H1 (cell line): ENCODE data around the gene AGBL1. TPM values are rescaled to one million over a fixed set of nuclear protein-coding genes. Genes with fewer than 3 reads are reported as not detected.

Experiments used
- CTCF ChIA-PET: fragments of 300-600 bp; sonication (Branson Sonifier 250); formaldehyde crosslinking; loops from one replicate; lab custom pipeline; 2021; ENCODE audit not compliant: partially characterized antibody; lab: Charles Lee
- POLR2A ChIA-PET: fragments of 300-600 bp; sonication (Branson Sonifier 250); formaldehyde crosslinking; loops from one replicate; lab custom pipeline; 2021; ENCODE audit warnings: inconsistent platforms; ENCODE audit not compliant: partially characterized antibody; lab: Charles Lee
- DNase-seq, 2 experiments: peaks; one replicate each; pipeline versions ENCODE4 v3.0.0 to v3.0.0-alpha.2; 2010 to 2022; ENCODE audit warnings: low spot score in 2 of 2, low read depth in 1 of 2, mixed read lengths in 1 of 2
- FAIRE-seq: peaks from 2 replicates; lab custom pipeline; 2011; peaks lifted over from hg19 to GRCh38; lab: Jason Lieb, UNC
- H2AFZ ChIP-seq: 2 replicates; pipeline ENCODE4 v1.8.1; 2012; ENCODE audit warnings: low read length, inconsistent platforms
- H2AK5ac ChIP-seq: 2 replicates; pipeline ENCODE4 v1.6.1; 2013; ENCODE audit warnings: low read depth, low read length
- H2BK120ac ChIP-seq: replicated peaks from 2 replicates; pipeline ENCODE3; 2013; ENCODE audit warnings: low read depth, low read length, inconsistent platforms
- H2BK12ac ChIP-seq: 2 replicates; pipeline ENCODE4 v1.6.1; 2013; ENCODE audit warnings: low read depth, low read length
- H2BK15ac ChIP-seq: 2 replicates; pipeline ENCODE4 v1.6.1; 2013; ENCODE audit warnings: low read length
- H2BK20ac ChIP-seq: 2 replicates; pipeline ENCODE4 v1.6.1; 2013; ENCODE audit warnings: low read length
- H2BK5ac ChIP-seq: 2 replicates; pipeline ENCODE4 v1.6.1; 2013; ENCODE audit warnings: low read depth, low read length
- H3K14ac ChIP-seq: 2 replicates; pipeline ENCODE4 v1.6.1; 2013; ENCODE audit warnings: inconsistent platforms; ENCODE audit not compliant: insufficient read length
- H3K18ac ChIP-seq: 2 replicates; pipeline ENCODE4 v1.6.1; 2013; ENCODE audit warnings: low read length; ENCODE audit errors: extremely low read depth
- H3K23ac ChIP-seq: 2 replicates; pipeline ENCODE4 v1.6.1; 2013; ENCODE audit warnings: inconsistent platforms; ENCODE audit not compliant: insufficient read length
- H3K23me2 ChIP-seq: 2 replicates; pipeline ENCODE4 v1.6.1; 2013; ENCODE audit warnings: low read depth, low read length
- H3K27ac ChIP-seq: 2 replicates; pipeline ENCODE4 v1.6.1; 2011; ENCODE audit warnings: low read depth, low read length, inconsistent platforms
- H3K27me3 ChIP-seq, 4 experiments: replicated peaks in 1 of 4; 1 replicate in 1 of 4; 2 replicates in 3 of 4; pipeline versions ENCODE4 v1.6.1 to v1.8.1; 2011 to 2013; ENCODE audit warnings: low read length in 3 of 4, mild to moderate bottlenecking in 3 of 4, inconsistent platforms in 2 of 4, mixed read lengths in 2 of 4, moderate library complexity in 1 of 4; ENCODE audit not compliant: control insufficient read depth in 3 of 4, insufficient read depth in 3 of 4; ENCODE audit errors: extremely low read depth in 1 of 4
- H3K36me3 ChIP-seq, 4 experiments: 2 replicates each; pipeline versions ENCODE4 v1.6.1 to v1.8.1; 2011 to 2013; ENCODE audit warnings: mild to moderate bottlenecking in 4 of 4, low read length in 3 of 4, moderate library complexity in 2 of 4, control low read depth in 1 of 4, inconsistent platforms in 1 of 4; ENCODE audit not compliant: insufficient read depth in 4 of 4, control insufficient read depth in 2 of 4
- H3K4ac ChIP-seq: replicated peaks from 2 replicates; pipeline ENCODE3; 2013; ENCODE audit warnings: low read length, low read depth, mixed read lengths, inconsistent platforms; ENCODE audit not compliant: insufficient read length
- H3K4me1 ChIP-seq, 4 experiments: replicated peaks in 1 of 4; 1 replicate in 1 of 4; 2 replicates in 3 of 4; pipeline versions ENCODE4 v1.6.1 to v1.8.1; 2011 to 2013; ENCODE audit warnings: low read length in 3 of 4, inconsistent platforms in 2 of 4, mixed read lengths in 1 of 4; ENCODE audit not compliant: insufficient read depth in 4 of 4, control insufficient read depth in 3 of 4
- H3K4me2 ChIP-seq, 2 experiments: 2 replicates each; pipeline versions ENCODE4 v1.6.1 to v1.8.1; 2011 to 2013; ENCODE audit warnings: low read depth in 2 of 2, low read length in 2 of 2, control low read depth in 1 of 2, inconsistent platforms in 1 of 2, mild to moderate bottlenecking in 1 of 2; ENCODE audit not compliant: insufficient read depth in 1 of 2
- H3K4me3 ChIP-seq, 4 experiments: fragments of 200-600, 300-600 bp in 1 of 4; sonication (generic), shearing (Covaris generic), sonication (Bioruptor Twin) in 1 of 4; 2 replicates each; pipeline versions ENCODE4 v1.5.1 to v1.8.1; 2011 to 2016; ENCODE audit warnings: low read length in 4 of 4, low read depth in 3 of 4, control low read depth in 2 of 4, inconsistent platforms in 2 of 4, mild to moderate bottlenecking in 2 of 4, mixed read lengths in 1 of 4, moderate library complexity in 1 of 4; ENCODE audit not compliant: insufficient read depth in 2 of 4; ENCODE audit errors: extremely low read depth in 1 of 4
- H3K56ac ChIP-seq: replicated peaks from 2 replicates; pipeline ENCODE3; 2013; ENCODE audit warnings: low read depth, mild to moderate bottlenecking, mixed read lengths, low read length, inconsistent platforms; ENCODE audit not compliant: insufficient read length
- H3K79me1 ChIP-seq: 2 replicates; pipeline ENCODE4 v1.6.1; 2013; ENCODE audit warnings: low read depth, low read length, control low read depth
- H3K79me2 ChIP-seq, 2 experiments: 2 replicates each; pipeline versions ENCODE4 v1.6.1 to v1.8.1; 2012 to 2013; ENCODE audit warnings: low read length in 2 of 2, mild to moderate bottlenecking in 2 of 2, inconsistent platforms in 1 of 2; ENCODE audit not compliant: insufficient read depth in 2 of 2, control insufficient read depth in 1 of 2
- H3K9ac ChIP-seq, 4 experiments: replicated peaks in 1 of 4; 1 replicate in 1 of 4; 2 replicates in 3 of 4; pipeline versions ENCODE4 v1.6.1 to v1.8.1; 2011 to 2013; ENCODE audit warnings: low read depth in 3 of 4, low read length in 3 of 4, control low read depth in 2 of 4, mild to moderate bottlenecking in 2 of 4, moderate library complexity in 2 of 4, inconsistent platforms in 1 of 4; ENCODE audit errors: extremely low read depth in 1 of 4
- H3K9me3 ChIP-seq, 2 experiments: 2 replicates each; pipeline versions ENCODE4 v1.6.1 to v1.8.1; 2012 to 2013; ENCODE audit warnings: mild to moderate bottlenecking in 2 of 2, moderate library complexity in 2 of 2, control low read depth in 1 of 2, inconsistent platforms in 1 of 2, low read depth in 1 of 2, low read length in 1 of 2, mixed read lengths in 1 of 2; ENCODE audit not compliant: insufficient read depth in 2 of 2
- H4K20me1 ChIP-seq, 2 experiments: replicated peaks in 1 of 2; 2 replicates each; pipeline versions ENCODE3 to v1.8.1; 2011 to 2013; ENCODE audit warnings: inconsistent platforms in 2 of 2, low read length in 2 of 2, mild to moderate bottlenecking in 1 of 2; ENCODE audit not compliant: insufficient read depth in 2 of 2, control insufficient read depth in 1 of 2
- H4K5ac ChIP-seq: 2 replicates; pipeline ENCODE4 v1.6.1; 2013; ENCODE audit warnings: low read length, low read depth, mixed read lengths, inconsistent platforms; ENCODE audit not compliant: insufficient read length
- H4K8ac ChIP-seq: 2 replicates; pipeline ENCODE4 v1.8.0; 2013; ENCODE audit warnings: mild to moderate bottlenecking, moderate library complexity, low read length, inconsistent platforms; ENCODE audit not compliant: insufficient read depth; ENCODE audit errors: extremely low read depth
- H4K91ac ChIP-seq: replicated peaks from 2 replicates; pipeline ENCODE3; 2013; ENCODE audit warnings: low read length, mixed read lengths, inconsistent platforms; ENCODE audit not compliant: insufficient read length
- EZH2 ChIP-seq: fragments of 200-600 bp; sonication (generic); IDR thresholded peaks from 2 replicates; pipeline ENCODE4 v1.7.1; 2012; ENCODE audit warnings: low read depth, mild to moderate bottlenecking, moderate library complexity, low read length, inconsistent platforms; ENCODE audit not compliant: severe bottlenecking
- GABPA ChIP-seq: IDR thresholded peaks from 2 replicates; pipeline ENCODE4 v1.6.1; 2011; ENCODE audit warnings: mild to moderate bottlenecking, low read length, moderate library complexity, borderline replicate concordance; ENCODE audit not compliant: insufficient read depth
- GTF2F1 ChIP-seq: IDR thresholded peaks from 2 replicates; pipeline ENCODE4 v1.6.1; 2012; ENCODE audit warnings: low read depth, low read length, improper control_type of control experiment, borderline replicate concordance
- KDM5A ChIP-seq: fragments of 200-600 bp; IDR thresholded peaks from 2 replicates; pipeline ENCODE4 v1.7.1; 2012; ENCODE audit warnings: mild to moderate bottlenecking, low read length, inconsistent platforms, mixed read lengths
- NRF1 ChIP-seq: IDR thresholded peaks from 2 replicates; pipeline ENCODE4 v1.6.1; 2011; ENCODE audit warnings: mild to moderate bottlenecking, low read depth, low read length, improper control_type of control experiment
- PHF8 ChIP-seq: fragments of 200-600 bp; sonication (generic); conservative IDR thresholded peaks from 2 replicates; pipeline ENCODE4 v1.7.1; 2012; ENCODE audit warnings: low read depth, mild to moderate bottlenecking, inconsistent platforms, low read length, moderate library complexity
- POU5F1 ChIP-seq: IDR thresholded peaks from 2 replicates; pipeline ENCODE4 v1.6.1; 2011; ENCODE audit warnings: low read depth, mild to moderate bottlenecking, low read length, moderate library complexity
- RAD21 ChIP-seq, 2 experiments: IDR thresholded peaks in 1 of 2; conservative IDR thresholded peaks in 1 of 2; 2 replicates each; pipeline ENCODE4 v1.6.1; 2011; ENCODE audit warnings: low read depth in 2 of 2, low read length in 2 of 2, improper control_type of control experiment in 1 of 2, inconsistent platforms in 1 of 2, mild to moderate bottlenecking in 1 of 2, moderate library complexity in 1 of 2
- RBBP5 ChIP-seq: IDR thresholded peaks from 2 replicates; pipeline ENCODE4 v1.7.1; 2012; ENCODE audit warnings: low read depth, mild to moderate bottlenecking, inconsistent platforms, low read length, moderate library complexity, borderline replicate concordance
- SIX5 ChIP-seq: IDR thresholded peaks from 2 replicates; pipeline ENCODE4 v1.6.1; 2011; ENCODE audit warnings: mild to moderate bottlenecking, low read depth, low read length
- SP1 ChIP-seq: IDR thresholded peaks from 2 replicates; pipeline ENCODE4 v1.6.1; 2011; ENCODE audit warnings: low read depth, low read length
- WGBS, 2 experiments: shearing (Covaris generic) in 1 of 2; methylation state at CpG; one replicate each; pipeline versions ENCODE4 v1.1.6 to v1.1.7; 2013 to 2015; ENCODE audit warnings: low lambda C conversion rate in 2 of 2, mixed read lengths in 2 of 2, inconsistent platforms in 1 of 2, low coverage in 1 of 2, missing lambda C conversion rate in 1 of 2; ENCODE audit not compliant: insufficient replicate concordance in 2 of 2, insufficient coverage in 1 of 2, insufficient read length in 1 of 2; ENCODE audit errors: extremely low coverage in 1 of 2, missing lambda C conversion rate in 1 of 2; 5-methylcytosine and 5-hydroxymethylcytosine counted together
- polyA plus RNA-seq, 7 experiments: library from polyadenylated mRNA; depleted of rRNA in 3 of 7; stranded (reverse) in 5 of 7; unstranded in 2 of 7; fragments of >200 nt in 5 of 7; fragments of 200-250 nt in 2 of 7; gene quantifications; 1 replicate in 5 of 7; 2 replicates in 1 of 7; 4 replicates in 1 of 7; pipeline versions ENCODE4 v1.2.1 to v1.2.3, GENCODE V29; 2011 to 2013; ENCODE audit warnings: missing spikeins in 2 of 7, mixed read lengths in 2 of 7
- total RNA-seq: library from RNA; stranded (reverse); fragmentation: NEBNext Ultra II Directional; extraction: Animal tissue kit (Norgen Biotek cat#: 25700); gene quantifications from 2 replicates; pipeline ENCODE4 v1.2.1, GENCODE V29; 2021

Gene AGBL1
- total and polyA plus RNA-seq, 2 of the 8 experiments (the other 6 are each of a cell fraction or from before 2014, with no cell fraction given) = not detected

DNA sequence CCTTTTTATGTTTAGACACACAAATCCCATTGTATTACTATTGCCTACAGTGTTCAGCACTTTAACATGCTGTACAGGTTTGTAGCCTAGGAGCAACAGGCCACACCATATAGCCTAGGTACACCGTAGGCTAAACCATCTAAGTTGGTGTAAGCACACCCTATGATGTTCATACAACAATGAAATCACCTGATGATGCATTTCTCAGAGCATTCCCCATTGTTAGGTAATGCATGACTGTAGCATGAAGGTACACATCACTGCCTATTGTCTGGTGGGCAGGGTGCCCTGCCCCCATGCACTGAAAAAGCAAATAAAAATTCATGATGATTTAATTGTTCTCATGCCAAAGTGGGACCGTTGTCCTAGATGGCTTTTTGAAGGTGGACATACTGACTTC, 183.6 kb downstream of the AGBL1 start:
- H3K23ac ChIP-seq = no peak overlapping the region
- no peak overlapping the region for H3K4me3 ChIP-seq
- H3K4ac ChIP-seq = no peak overlapping the region
- H3K14ac ChIP-seq = no peak overlapping the region
- no peak overlapping the region for H2AK5ac ChIP-seq
- H3K4me2 ChIP-seq = no peak overlapping the region
- 93% methylated on average over 2 of the region's 2 CpGs; no CpG with 5 or more reads in 1 of the 2 experiments for WGBS, 2 experiments
- no peak overlapping the region for H2BK20ac ChIP-seq
- no peak overlapping the region for H2BK12ac ChIP-seq
- H2BK15ac ChIP-seq = no peak overlapping the region
- H3K56ac ChIP-seq = no peak overlapping the region
- H4K8ac ChIP-seq = no peak overlapping the region
- H3K27me3 ChIP-seq = no peaks in the 10 kb centered on the region
- FAIRE-seq = no peak
- H3K9me3 ChIP-seq = no peaks in the 10 kb centered on the region
- no peak overlapping the region for H4K5ac ChIP-seq
- no peak for DNase-seq
- no peak overlapping the region for H3K27ac ChIP-seq
- no peak overlapping the region for H2BK5ac ChIP-seq
- H2BK120ac ChIP-seq = no peak overlapping the region
- no peaks in the 10 kb centered on the region for H3K36me3 ChIP-seq
- no peaks in the 10 kb centered on the region for H3K4me1 ChIP-seq
- ChIA-PET POLR2A (no interaction called here), CTCF (no interaction called here)
- H3K79me2 ChIP-seq = no peaks in the 10 kb centered on the region
- H3K23me2 ChIP-seq = no peaks in the 10 kb centered on the region
- H3K18ac ChIP-seq = no peak overlapping the region
- TF ChIP-seq RAD21 (IDR thresholded peaks at IDR 0.05 in 1 of 2, conservative IDR thresholded peaks at IDR 0.05 in 1 of 2; ENCODE audit: low read depth in 2 of 2, low read length in 2 of 2) (no peak), GTF2F1 (no peak), KDM5A (no peak), NRF1 (no peak), RBBP5 (no peak), SP1 (no peak), SIX5 (no peak), PHF8 (no peak), GABPA (no peak), POU5F1 (no peak), EZH2 (no peak)
- no peaks in the 10 kb centered on the region for H4K20me1 ChIP-seq
- no peak overlapping the region for H4K91ac ChIP-seq
- H3K79me1 ChIP-seq = no peaks in the 10 kb centered on the region
- no peak overlapping the region for H3K9ac ChIP-seq
- no peak overlapping the region for H2AFZ ChIP-seq
